ENCODE results near the gene DCAF4. TPM values are rescaled to one million over a fixed set of nuclear protein-coding genes. Genes with fewer than 3 reads are reported as not detected.

DCAF4 gene
- total RNA-seq: 5.5 and 8.1 TPM in 2 replicates

GRCh38 chr14:72926292-72927028 is at the start of gene DCAF4:
Gene DCAF4 (plus strand): TSS chr14:72926464. CDS start chr14:72937979, 11,515 bp downstream.

GRCh38 chr14:72893636-72894322 is 32.5 kb upstream of the DCAF4 start, which contains the start of gene DPF3:
Gene DPF3 (minus strand): TSS chr14:72894101. CDS start chr14:72894088, 13 bp downstream.

Other genes with a start within 250 kb of the DCAF4 start
- gene DPF3, start 32.4 kb upstream of the DCAF4 start, total RNA-seq: 1.7 and 1.8 TPM in 2 replicates
- 14.7 and 16.0 TPM in 2 replicates for gene ZFYVE1, start 100.6 kb downstream of the DCAF4 start, total RNA-seq
- 34.3 and 41.2 TPM in 2 replicates for gene RBM25, start 132.1 kb downstream of the DCAF4 start, total RNA-seq
- gene PSEN1, start 210.0 kb downstream of the DCAF4 start, total RNA-seq: 47.4 and 51.8 TPM in 2 replicates

Measured in aortic smooth muscle cell (primary cell).